Measurements from ENCODE around the gene RAP1GAP. TPM values are rescaled to one million over a fixed set of nuclear protein-coding genes. Genes with fewer than 3 reads are reported as not detected.
"Not testable (repeated sequence)": the region's sequence is repeated elsewhere in the genome, so short reads cannot be mapped to it uniquely, and the experiment has no call there.

RAP1GAP gene
- total RNA-seq, 1 donor from 2014 or later: 14.7 TPM

DNA sequence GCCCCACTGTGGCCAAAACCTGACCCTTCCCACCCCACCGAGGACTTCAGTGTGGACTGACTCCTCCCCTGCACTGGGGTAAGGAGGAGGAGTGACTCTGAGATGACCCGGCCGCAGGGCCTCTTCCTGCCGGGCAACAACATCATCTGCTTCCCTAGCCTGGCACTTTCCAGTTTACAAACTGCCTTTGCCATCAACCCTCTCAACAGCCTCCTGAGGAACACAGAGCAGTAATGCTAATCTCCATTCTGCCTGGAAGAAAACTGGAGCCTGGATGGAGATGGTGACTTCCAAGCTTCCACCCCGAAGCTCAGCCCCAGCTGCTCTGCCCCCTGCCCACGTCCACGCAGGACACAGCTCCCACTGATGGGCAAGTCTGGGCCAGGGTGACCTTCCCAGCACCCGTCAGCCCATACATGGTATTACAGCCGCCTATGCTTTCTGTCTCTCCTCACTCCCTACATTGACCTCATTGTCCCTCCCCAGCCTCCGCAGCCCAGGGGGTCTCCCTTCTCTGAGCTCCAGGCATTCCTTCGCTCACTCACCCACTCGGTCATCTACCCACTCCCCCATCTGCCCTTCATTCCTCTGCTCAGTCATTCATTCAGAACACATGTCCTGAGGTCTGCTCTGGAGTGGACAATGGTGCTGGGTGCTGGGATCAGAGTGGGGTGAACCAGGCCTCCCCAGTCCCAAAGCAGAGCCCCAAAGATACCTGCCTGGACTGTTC, 34.2 kb downstream of the RAP1GAP start:
- intact Hi-C loops (cut with DNase I): no loop called here
- DNase-seq (ENCODE audit: low spot score) (no peak), ATAC-seq (peak; percentile 48)

GRCh38 chr1:21633992-21634805, 35.0 kb downstream of the RAP1GAP start:
- ATAC-seq (peak; percentile 23), DNase-seq (ENCODE audit: low spot score) (no peak)
- intact Hi-C loops (cut with DNase I): no loop called here

DNA sequence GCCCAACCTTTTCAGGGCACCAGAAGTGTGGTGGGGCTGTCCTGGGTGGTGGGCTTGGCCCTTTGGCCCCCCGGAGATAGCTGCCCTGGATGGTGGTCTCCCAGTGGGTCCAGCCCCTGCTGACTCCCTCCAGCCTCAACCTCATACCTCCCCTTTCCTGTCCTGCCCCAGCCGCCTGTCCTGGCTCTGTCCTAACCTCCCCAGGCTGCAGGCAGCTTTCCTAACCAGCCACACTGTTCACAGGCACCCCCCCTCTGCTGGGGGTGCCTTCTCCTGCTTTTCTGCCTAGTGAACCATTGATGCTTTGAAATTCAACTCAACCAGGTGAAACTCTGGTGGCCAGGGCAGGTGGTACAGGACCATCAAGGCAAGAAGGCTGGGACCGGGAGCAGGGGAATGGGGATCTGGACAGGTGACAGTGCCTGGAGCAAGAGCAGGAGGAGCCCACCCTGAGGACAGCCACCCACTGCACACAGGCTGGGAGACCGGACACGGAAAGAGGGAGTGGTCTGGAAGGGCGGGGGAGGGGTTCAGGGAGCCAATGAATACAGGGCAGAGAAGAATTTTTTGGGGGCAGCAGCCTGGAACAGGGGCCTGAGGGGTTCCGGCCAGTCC, 35.9 kb downstream of the RAP1GAP start:
- no peak for ATAC-seq
- intact Hi-C loops (cut with DNase I): no loop called here
- no peak for DNase-seq (ENCODE audit: low spot score)

DNA sequence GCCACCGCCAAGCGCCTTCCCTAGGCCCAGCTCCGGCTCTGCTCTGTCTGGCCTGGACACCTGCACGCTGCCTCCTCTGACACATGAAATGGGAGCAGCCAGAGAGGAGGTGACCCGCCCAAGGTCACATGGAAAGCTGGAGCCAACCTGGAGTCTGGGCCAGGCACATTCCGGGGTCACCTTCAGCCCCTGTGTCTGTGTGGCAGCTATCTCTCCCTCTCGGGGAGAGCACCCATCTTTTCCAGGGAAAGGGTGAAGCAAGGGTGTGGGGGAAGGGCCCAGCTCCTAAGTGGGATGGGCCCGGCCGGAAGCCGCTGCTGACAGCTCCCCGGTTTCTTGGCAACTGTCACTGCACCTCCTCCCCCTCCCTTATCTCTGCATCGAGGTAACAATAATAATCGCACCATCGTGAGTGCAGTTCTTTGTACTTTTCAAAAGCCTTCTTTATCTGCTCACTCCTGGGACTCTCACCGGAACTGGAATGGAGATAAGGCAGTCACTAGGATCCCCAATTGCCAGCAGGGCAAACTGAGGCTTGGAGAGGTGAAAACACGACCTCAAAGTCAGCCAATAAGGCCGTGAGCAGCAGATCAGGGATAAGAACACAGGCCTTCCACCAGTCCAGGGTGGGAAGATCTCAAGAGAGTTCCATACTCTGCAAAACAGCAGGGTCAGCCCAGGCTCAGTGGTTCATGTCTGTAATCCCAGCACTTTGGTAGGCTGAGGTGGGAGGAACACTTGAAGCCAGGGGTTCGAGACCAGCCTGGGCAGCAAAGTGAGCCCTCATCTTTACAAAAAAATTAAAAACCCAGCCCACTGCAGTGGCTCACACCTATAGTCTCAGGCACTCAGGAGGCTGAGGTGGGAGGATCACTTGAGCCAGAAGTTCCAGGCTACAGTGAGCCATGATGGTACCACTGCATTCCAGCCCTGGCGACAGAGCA, 36.9 kb downstream of the RAP1GAP start:
- no peak for ATAC-seq
- DNase-seq (ENCODE audit: low spot score): no peak
- intact Hi-C loops (cut with DNase I): no loop called here

- intact Hi-C loops (cut with DNase I); DNase-seq (ENCODE audit: low spot score); ATAC-seq: not testable (repeated sequence)
These were observed 37.6 kb downstream of the RAP1GAP start for GRCh38 chr1:21631590-21631943.

DNA sequence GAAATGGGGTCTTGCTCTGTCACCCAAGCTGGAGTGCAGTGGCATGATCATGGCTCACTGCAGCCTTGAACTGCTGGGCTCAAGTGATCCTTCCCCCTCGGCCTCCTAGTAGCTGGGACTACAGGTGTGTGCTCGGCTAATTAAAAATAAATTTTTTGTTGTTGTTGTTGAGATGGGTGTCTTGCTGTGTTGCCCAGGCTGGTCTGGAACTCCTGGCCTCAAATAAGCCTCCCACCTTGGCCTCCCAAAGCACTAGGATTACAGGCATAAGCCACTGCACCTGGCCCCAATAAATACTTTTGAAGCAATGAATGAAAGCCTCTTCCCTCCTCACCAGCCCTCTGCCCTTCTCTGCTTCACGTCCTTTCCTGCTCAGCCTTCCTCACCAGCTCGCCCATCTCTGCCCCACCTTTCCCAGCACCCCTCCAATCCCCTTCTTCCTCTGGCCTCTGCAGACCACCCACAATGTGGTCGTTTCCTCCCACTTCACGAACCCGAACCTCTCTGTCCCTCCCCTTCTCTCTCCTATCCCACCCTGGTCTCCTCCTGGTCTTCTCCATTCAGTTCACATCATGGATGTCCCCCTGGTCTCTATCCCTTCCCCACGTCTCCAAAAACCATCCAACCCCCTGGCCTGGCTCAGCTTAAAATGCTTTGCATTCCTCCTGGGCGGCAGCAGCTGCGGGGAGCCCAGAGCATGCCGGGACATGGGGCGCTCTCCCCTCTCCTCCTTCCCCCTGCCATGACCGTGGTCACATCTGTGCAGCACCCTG, 38.4 kb downstream of the RAP1GAP start:
- intact Hi-C loops (cut with DNase I): no loop called here
- DNase-seq (ENCODE audit: low spot score) (no peak), ATAC-seq (no peak)

DNA sequence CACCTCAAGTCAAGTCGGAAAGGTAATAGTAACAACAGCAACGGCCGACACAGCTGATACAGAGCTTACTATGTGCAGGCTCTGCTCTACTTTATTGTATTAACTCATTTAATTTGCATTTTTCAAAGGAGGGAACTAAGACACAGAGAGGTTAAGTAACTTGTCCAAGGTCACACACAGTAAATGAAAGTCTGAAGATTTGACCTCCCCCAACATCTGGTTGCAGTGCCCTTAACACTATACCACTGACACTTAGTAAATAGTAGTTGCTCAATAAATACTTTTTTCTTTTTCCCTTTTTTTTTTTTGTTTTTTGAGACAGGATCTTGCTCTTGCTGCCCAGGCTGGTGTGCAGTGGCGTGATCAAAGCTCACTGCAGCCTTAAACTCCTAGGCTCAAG, 39.2 kb downstream of the RAP1GAP start:
- ATAC-seq (no peak), DNase-seq (ENCODE audit: low spot score) (no peak)
- intact Hi-C loops (cut with DNase I): no loop called here

- ATAC-seq (no peak), DNase-seq (ENCODE audit: low spot score) (no peak)
- intact Hi-C loops (cut with DNase I): no loop called here
These were observed 40.3 kb downstream of the RAP1GAP start for GRCh38 chr1:21628798-21629393.

DNA sequence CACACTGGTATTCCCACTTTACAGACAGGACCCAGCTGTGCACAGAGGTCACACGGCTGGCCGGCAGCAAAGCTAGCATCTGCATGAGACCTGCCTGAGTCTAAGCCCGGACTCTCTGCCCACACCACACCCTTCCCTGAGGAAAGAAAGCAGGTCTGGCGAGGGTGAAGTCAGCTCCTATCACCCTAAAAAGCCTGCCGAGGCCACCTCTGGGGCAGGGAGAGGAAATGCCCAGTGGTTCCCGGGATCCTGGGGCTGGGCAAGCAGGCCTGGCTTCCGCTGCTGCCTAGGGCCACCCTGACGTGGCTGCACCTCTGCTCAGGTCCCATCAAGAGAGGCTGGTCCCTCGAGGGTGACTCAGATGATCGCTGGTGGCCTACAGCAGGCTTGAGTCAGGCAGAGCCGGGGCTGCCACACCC, 42.2 kb downstream of the RAP1GAP start:
- no peak for ATAC-seq
- intact Hi-C loops (cut with DNase I): no loop called here
- no peak for DNase-seq (ENCODE audit: low spot score)

DNA sequence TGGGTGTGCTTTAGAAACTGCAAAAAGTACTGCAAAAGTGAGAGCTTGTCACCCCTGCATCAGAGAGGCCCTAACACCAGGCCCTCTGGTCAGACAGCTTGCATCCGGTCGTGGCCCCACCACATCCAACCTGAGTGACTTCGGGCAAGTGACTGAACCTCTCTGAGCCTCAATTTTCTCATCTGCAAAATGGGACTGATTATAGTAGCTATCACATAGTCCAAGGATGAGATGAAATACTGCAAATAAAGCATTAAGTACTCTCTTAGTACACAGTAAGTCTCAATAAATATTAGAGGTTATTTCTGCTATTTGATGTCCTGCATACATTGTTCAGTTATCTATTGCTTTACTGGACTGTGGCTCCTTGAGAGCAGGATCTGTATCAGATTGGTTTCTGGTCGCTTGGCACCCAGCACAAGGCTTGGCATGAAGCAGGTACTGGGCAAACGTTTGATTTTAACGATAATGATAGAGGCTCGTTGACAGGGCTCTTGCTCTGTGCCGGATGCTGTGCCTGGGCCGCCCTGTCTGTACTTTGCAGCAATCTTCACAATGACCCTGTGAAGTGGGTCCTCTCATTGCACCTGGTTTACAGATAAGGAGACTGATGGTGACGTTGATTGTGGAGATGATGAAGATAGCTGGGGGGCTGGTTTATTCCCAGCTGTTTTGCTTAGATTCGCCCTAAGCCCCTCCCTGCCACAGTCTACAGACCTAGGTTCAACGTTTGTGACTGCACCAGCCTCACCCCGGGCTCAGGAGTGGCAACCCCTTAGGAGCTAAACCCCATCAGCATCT, 43.6 kb downstream of the RAP1GAP start:
- DNase-seq (ENCODE audit: low spot score) (no peak), ATAC-seq (no peak)
- intact Hi-C loops (cut with DNase I): no loop called here

DNA sequence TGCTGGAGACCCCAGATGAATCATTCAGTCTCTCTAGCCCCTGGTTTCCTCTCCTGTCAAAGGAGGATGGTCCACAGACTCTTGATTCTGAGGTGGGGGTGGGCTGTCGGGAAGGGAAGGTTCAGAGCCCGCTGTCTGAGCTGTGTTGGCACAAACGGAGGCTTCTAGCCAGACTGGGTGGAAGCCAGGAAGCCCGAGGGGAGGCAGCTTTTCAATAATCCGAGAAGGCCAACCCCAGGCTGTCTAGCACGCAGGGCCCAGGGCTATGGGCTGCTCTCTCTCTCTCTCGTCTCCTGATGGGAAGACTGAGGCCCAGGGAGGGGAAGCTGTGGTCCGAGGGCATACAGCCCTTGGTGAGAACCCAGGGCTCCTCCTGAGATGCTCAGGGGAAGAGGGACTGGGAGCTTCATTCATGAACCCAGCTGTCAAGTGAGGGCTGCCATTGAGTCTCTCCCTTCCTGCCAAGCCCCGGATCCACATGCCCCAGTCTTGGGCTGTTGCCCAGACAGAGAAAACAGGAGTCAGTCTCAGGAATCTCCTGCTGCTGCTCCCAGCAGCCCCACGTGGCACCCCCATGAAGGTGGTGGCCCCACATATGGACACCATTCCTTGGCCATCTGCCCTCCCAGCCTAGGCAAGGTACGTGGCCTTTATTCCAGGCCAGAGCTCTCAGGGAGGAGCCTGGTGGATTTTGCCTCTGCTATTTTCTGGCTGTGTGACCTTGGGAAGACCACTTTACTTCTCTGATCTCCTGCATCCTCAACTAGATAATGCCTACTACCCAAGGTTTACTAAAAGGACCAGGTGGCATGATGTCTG, 44.4 kb downstream of the RAP1GAP start:
- DNase-seq (ENCODE audit: low spot score): no peak
- no peak for ATAC-seq
- intact Hi-C loops (cut with DNase I): no loop called here

GRCh38 chr1:21623410-21623961, 45.7 kb downstream of the RAP1GAP start:
- ATAC-seq (no peak), DNase-seq (ENCODE audit: low spot score) (no peak)
- intact Hi-C loops (cut with DNase I): no loop called here

GRCh38 chr1:21622466-21623315, 46.5 kb downstream of the RAP1GAP start:
- DNase-seq (ENCODE audit: low spot score): no peak
- intact Hi-C loops (cut with DNase I): no loop called here
- no peak for ATAC-seq

DNA sequence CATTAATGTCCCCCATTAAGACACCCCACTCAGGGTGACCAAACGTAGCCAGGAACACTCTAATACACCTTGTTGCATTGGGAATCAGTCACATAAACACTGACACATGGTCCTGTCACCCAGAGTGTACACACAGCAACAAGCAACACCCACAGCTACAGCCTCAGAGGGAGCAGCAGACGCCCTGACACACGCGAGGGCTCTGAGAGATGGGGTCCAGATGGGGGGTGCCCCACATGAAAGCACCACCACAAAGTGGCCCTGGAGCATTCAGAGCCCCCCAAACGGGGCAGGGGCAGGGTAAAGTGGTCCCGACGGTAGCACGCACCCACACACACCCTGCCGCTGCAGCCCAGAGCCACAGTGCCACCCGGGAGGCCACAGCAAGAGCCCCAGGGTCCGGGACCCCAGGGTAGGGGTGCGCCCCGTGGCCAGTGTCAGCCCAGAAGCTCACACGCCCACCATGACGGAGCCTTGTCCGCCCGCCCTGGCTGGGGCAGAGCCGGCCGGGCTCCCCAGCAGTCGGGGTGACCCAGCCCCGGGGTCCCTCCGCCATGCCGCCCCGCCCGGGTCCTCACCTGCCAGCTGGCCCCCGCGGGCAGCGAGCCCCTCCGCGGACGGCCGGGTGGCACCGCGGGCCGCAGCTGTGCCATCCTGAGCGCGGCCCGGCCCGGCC, 47.3 kb downstream of the RAP1GAP start:
- intact Hi-C loops (cut with DNase I): no loop called here
- ATAC-seq (no peak), DNase-seq (ENCODE audit: low spot score) (no peak)

DNA sequence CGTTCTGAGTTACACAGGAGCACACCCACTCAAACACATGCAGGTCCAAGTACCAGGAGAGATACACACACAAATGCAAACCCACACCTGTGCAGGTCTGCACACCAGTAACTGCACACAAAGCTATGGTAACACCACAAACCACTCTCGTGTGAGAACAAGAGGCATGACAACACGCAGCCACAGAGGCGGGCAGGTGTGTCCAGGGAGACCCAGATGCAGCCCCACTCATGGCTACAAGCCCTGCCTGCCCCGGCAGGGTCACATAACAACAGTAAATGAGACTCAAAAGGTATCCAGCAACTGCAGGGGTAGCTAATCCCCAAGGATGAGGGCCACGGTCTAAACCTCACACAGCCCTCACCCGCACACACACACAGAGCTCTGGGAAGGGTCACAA, 48.1 kb downstream of the RAP1GAP start:
- intact Hi-C loops (cut with DNase I): no loop called here
- DNase-seq (ENCODE audit: low spot score) (no peak), ATAC-seq (no peak)

Data from sciatic nerve (tissue), 2 donors.